ENCODE results near the gene LRRTM4.

GRCh38 chr2:76867854-76868253 lies 654.3 kb downstream of the LRRTM4 start:
- no peak for TF ChIP-seq POLR2A (IDR thresholded peaks at IDR 0.05)
- no peak for TF ChIP-seq POLR2AphosphoS5 (IDR thresholded peaks at IDR 0.05; ENCODE audit: insufficient read depth in 1 of 2, low read depth in 1 of 2)

All from vagina (tissue), 2 donors.